Measurements from ENCODE around the gene SLC4A11.
"Not testable (repeated sequence)": the region's sequence is repeated elsewhere in the genome, so short reads cannot be mapped to it uniquely, and the experiment has no call there.

Gene SLC4A11

GRCh38 chr20:3199976-3200755, 38.8 kb downstream of the SLC4A11 start:
- DNase-seq, result no peak

- DNase-seq, result no peak
Measured at GRCh38 chr20:3199206-3199605, 39.8 kb downstream of the SLC4A11 start.

GRCh38 chr20:3195590-3196237, 43.3 kb downstream of the SLC4A11 start:
- DNase-seq, result no peak

GRCh38 chr20:3194617-3195280, 44.2 kb downstream of the SLC4A11 start:
- DNase-seq, result no peak

- no peak for DNase-seq
Measured at GRCh38 chr20:3193806-3194616, 45.0 kb downstream of the SLC4A11 start.

GRCh38 chr20:3192226-3193015, 46.6 kb downstream of the SLC4A11 start:
- DNase-seq, result no peak

- DNase-seq, result no peak
Measured at GRCh38 chr20:3190681-3191111, 48.3 kb downstream of the SLC4A11 start.

- no peak for DNase-seq
Measured at GRCh38 chr20:3189561-3190131, 49.3 kb downstream of the SLC4A11 start.

- DNase-seq, result no peak
Measured at GRCh38 chr20:3188823-3189413, 50.1 kb downstream of the SLC4A11 start.

GRCh38 chr20:3187861-3188260, 51.1 kb downstream of the SLC4A11 start:
- not testable (repeated sequence) for DNase-seq

- no peak for DNase-seq
Measured at GRCh38 chr20:3183896-3184612, 54.9 kb downstream of the SLC4A11 start.

GRCh38 chr20:3182429-3182828, 56.6 kb downstream of the SLC4A11 start:
- not testable (repeated sequence) for DNase-seq

- no peak for DNase-seq
Measured at GRCh38 chr20:3181270-3181669, 57.7 kb downstream of the SLC4A11 start.

- no peak for DNase-seq
Measured at GRCh38 chr20:3180319-3180718, 58.7 kb downstream of the SLC4A11 start.

GRCh38 chr20:3177746-3178485, 61.1 kb downstream of the SLC4A11 start:
- DNase-seq, result no peak

Measured in NCI-H1694 (cell line).